H9 (cell line): ENCODE results near the gene MTARC1. TPM values are rescaled to one million over a fixed set of nuclear protein-coding genes. Genes with fewer than 3 reads are reported as not detected.

Experiments used
- DNase-seq: peaks from one replicate; pipeline ENCODE4 v3.0.0-alpha.2; 2017
- H2AFZ ChIP-seq: one replicate; pipeline ENCODE4 v1.6.1; 2013; ENCODE audit warnings: mild to moderate bottlenecking, low read length, control low read depth, moderate library complexity
- H2AK5ac ChIP-seq: 2 replicates; pipeline ENCODE4 v1.6.1; 2013; ENCODE audit warnings: low read length, control low read depth, mixed read lengths; ENCODE audit not compliant: insufficient read length
- H2BK120ac ChIP-seq: one replicate; pipeline ENCODE4 v1.6.1; 2013; ENCODE audit warnings: low read depth, mild to moderate bottlenecking, low read length, control low read depth, inconsistent platforms; ENCODE audit not compliant: poor library complexity, severe bottlenecking
- H2BK12ac ChIP-seq: 2 replicates; pipeline ENCODE4 v1.6.1; 2013; ENCODE audit warnings: low read length, control low read depth, mixed read lengths, low read depth; ENCODE audit not compliant: insufficient read length
- H2BK15ac ChIP-seq: 2 replicates; pipeline ENCODE4 v1.6.1; 2013; ENCODE audit warnings: low read depth, low read length, control low read depth
- H2BK20ac ChIP-seq: one replicate; pipeline ENCODE4 v1.6.1; 2013; ENCODE audit warnings: low read depth, mild to moderate bottlenecking, low read length, control low read depth, inconsistent platforms; ENCODE audit not compliant: poor library complexity, severe bottlenecking
- H2BK5ac ChIP-seq: 2 replicates; pipeline ENCODE4 v1.6.1; 2013; ENCODE audit warnings: low read length, control low read depth, mixed read lengths; ENCODE audit not compliant: insufficient read length
- H3K14ac ChIP-seq: 2 replicates; pipeline ENCODE4 v1.6.1; 2013; ENCODE audit warnings: low read length, control low read depth; ENCODE audit not compliant: insufficient read depth
- H3K18ac ChIP-seq: 2 replicates; pipeline ENCODE4 v1.6.1; 2013; ENCODE audit warnings: low read depth, mild to moderate bottlenecking, mixed read lengths, low read length, control low read depth; ENCODE audit not compliant: insufficient read length
- H3K23ac ChIP-seq: 2 replicates; pipeline ENCODE4 v1.6.1; 2013; ENCODE audit warnings: low read length, control low read depth, mixed read lengths, low read depth; ENCODE audit not compliant: insufficient read length
- H3K23me2 ChIP-seq: 2 replicates; pipeline ENCODE4 v1.6.1; 2013; ENCODE audit warnings: low read depth, mild to moderate bottlenecking, mixed read lengths, low read length, control low read depth; ENCODE audit not compliant: insufficient read length, poor library complexity, severe bottlenecking
- H3K27ac ChIP-seq: 2 replicates; pipeline ENCODE4 v1.5.1; 2013; ENCODE audit warnings: low read length, control low read depth, mixed read lengths, low read depth; ENCODE audit not compliant: insufficient read length
- H3K27me3 ChIP-seq: 2 replicates; pipeline ENCODE4 v1.6.1; 2013; ENCODE audit warnings: low read length, control low read depth, inconsistent platforms; ENCODE audit not compliant: insufficient read depth
- H3K4ac ChIP-seq: 2 replicates; pipeline ENCODE4 v1.6.1; 2013; ENCODE audit warnings: low read depth, mild to moderate bottlenecking, control low read depth, inconsistent platforms, low read length, moderate library complexity
- H3K4me1 ChIP-seq: 2 replicates; pipeline ENCODE4 v1.6.1; 2013; ENCODE audit warnings: low read length, control low read depth, inconsistent platforms; ENCODE audit not compliant: insufficient read depth
- H3K4me2 ChIP-seq: 2 replicates; pipeline ENCODE4 v1.6.1; 2013; ENCODE audit warnings: low read length, control low read depth, mixed read lengths; ENCODE audit not compliant: insufficient read length, insufficient read depth
- H3K56ac ChIP-seq: 2 replicates; pipeline ENCODE4 v1.6.1; 2013; ENCODE audit warnings: low read depth, mild to moderate bottlenecking, mixed read lengths, low read length, control low read depth; ENCODE audit not compliant: insufficient read length
- H3K79me1 ChIP-seq: 2 replicates; pipeline ENCODE4 v1.6.1; 2013; ENCODE audit warnings: low read depth, mild to moderate bottlenecking, moderate library complexity, low read length, control low read depth, inconsistent platforms; ENCODE audit not compliant: insufficient read depth, poor library complexity, severe bottlenecking
- H3K79me2 ChIP-seq: 2 replicates; pipeline ENCODE4 v1.6.1; 2013; ENCODE audit warnings: low read length, control low read depth, inconsistent platforms; ENCODE audit not compliant: insufficient read depth
- H3K9ac ChIP-seq: 2 replicates; pipeline ENCODE4 v1.6.1; 2013; ENCODE audit warnings: low read length, control low read depth, mixed read lengths; ENCODE audit not compliant: insufficient read length; ENCODE audit errors: extremely low read depth
- H3K9me3 ChIP-seq: one replicate; pipeline ENCODE4 v1.6.1; 2013; ENCODE audit warnings: low read depth, low read length, inconsistent platforms; ENCODE audit not compliant: control insufficient read depth
- H3T11ph ChIP-seq: one replicate; pipeline ENCODE4 v1.6.1; 2013; ENCODE audit warnings: mild to moderate bottlenecking, low read length, control low read depth, inconsistent platforms
- H4K20me1 ChIP-seq: one replicate; pipeline ENCODE4 v1.6.1; 2013; ENCODE audit not compliant: control insufficient read depth, insufficient read length, insufficient read depth
- H4K5ac ChIP-seq: 2 replicates; pipeline ENCODE4 v1.6.1; 2013; ENCODE audit warnings: low read depth, mild to moderate bottlenecking, mixed read lengths, low read length, control low read depth; ENCODE audit not compliant: insufficient read length
- H4K8ac ChIP-seq: replicated peaks from 2 replicates; pipeline ENCODE4 v1.6.1; 2013; ENCODE audit warnings: low read length, control low read depth, mixed read lengths, low read depth; ENCODE audit not compliant: insufficient read length
- H4K91ac ChIP-seq: 2 replicates; pipeline ENCODE4 v1.6.1; 2013; ENCODE audit warnings: low read depth, mild to moderate bottlenecking, moderate library complexity, mixed read lengths, low read length, control low read depth; ENCODE audit not compliant: insufficient read length
- H3K27ac Mint-ChIP-seq, 3 experiments: 2 replicates in 2 of 3; 3 replicates in 1 of 3; pipeline ENCODE4 v1.8.0; 2020 to 2021; ENCODE audit warnings: mixed read lengths in 3 of 3, mild to moderate bottlenecking in 1 of 3, moderate library complexity in 1 of 3
- H3K27me3 Mint-ChIP-seq: 2 replicates; pipeline ENCODE4 v1.8.0; 2021; ENCODE audit warnings: low read depth, mild to moderate bottlenecking, moderate library complexity, mixed read lengths
- H3K36me3 Mint-ChIP-seq, 3 experiments: 2 replicates in 2 of 3; 3 replicates in 1 of 3; pipeline ENCODE4 v1.8.0; 2020 to 2021; ENCODE audit warnings: low read depth in 3 of 3, mixed read lengths in 3 of 3; ENCODE audit not compliant: insufficient read depth in 1 of 3
- H3K4me1 Mint-ChIP-seq, 2 experiments: 2 replicates each; pipeline ENCODE4 v1.8.0; 2020; ENCODE audit warnings: mixed read lengths in 2 of 2
- H3K4me3 Mint-ChIP-seq, 2 experiments: 2 replicates in 1 of 2; 3 replicates in 1 of 2; pipeline ENCODE4 v1.8.0; 2020 to 2021; ENCODE audit warnings: mild to moderate bottlenecking in 2 of 2, mixed read lengths in 2 of 2, moderate library complexity in 1 of 2
- H3K9me3 Mint-ChIP-seq, 2 experiments: 2 replicates in 1 of 2; 3 replicates in 1 of 2; pipeline ENCODE4 v1.8.0; 2020; ENCODE audit warnings: mild to moderate bottlenecking in 2 of 2, mixed read lengths in 2 of 2, moderate library complexity in 1 of 2
- CTCF ChIP-seq: fragments of 200-600 bp; sonication (generic); conservative IDR thresholded peaks from 3 replicates; pipeline ENCODE4 v1.8.0; 2021; ENCODE audit warnings: antibody characterized with exemption, mild to moderate bottlenecking
- WGBS: extraction: QIAGEN DNeasy Blood & Tissue Kit; methylation state at CpG from one replicate; pipeline ENCODE4 v1.1.7; 2013; ENCODE audit warnings: missing lambda C conversion rate, low lambda C conversion rate, mixed read lengths; ENCODE audit not compliant: insufficient read length; ENCODE audit errors: extremely low coverage; 5-methylcytosine and 5-hydroxymethylcytosine counted together
- total RNA-seq: library from RNA; stranded (reverse); gene quantifications from 2 replicates; pipeline ENCODE4 v1.2.1, GENCODE V29; 2021

MTARC1 gene
- total RNA-seq, 1 experiment from 2014 or later = 33.7 TPM

GRCh38 chr1:220761688-220762427, 24.9 kb upstream of the MTARC1 start:
- H3K79me1 ChIP-seq = no peaks in the 10 kb centered on the region
- no peak overlapping the region for H3K9ac ChIP-seq
- H4K5ac ChIP-seq = no peak overlapping the region
- H2BK15ac ChIP-seq = no peak overlapping the region
- Mint-ChIP-seq H3K27me3 (no peaks in the 10 kb centered on the region), H3K9me3 (no peaks in the 10 kb centered on the region), H3K4me1 (no peaks in the 10 kb centered on the region; a peak in 1 of 4 replicates), H3K36me3 (peaks cover 0 to 5% (median 3%) of the 10 kb centered on the region in 3 experiments; a peak in 3 of 7 replicates), H3K27ac (peak overlapping the region in 1 of 3 experiments; percentile 52; a peak in 1 of 7 replicates), H3K4me3 (no peak overlapping the region)
- no peaks in the 10 kb centered on the region for H3K23me2 ChIP-seq
- H4K8ac ChIP-seq = no peak overlapping the region
- no peak overlapping the region for H3K56ac ChIP-seq
- no peak overlapping the region for H2BK12ac ChIP-seq
- H3K4me2 ChIP-seq = no peak overlapping the region
- H3K23ac ChIP-seq = no peak overlapping the region
- no peak overlapping the region for H2BK120ac ChIP-seq
- no peak overlapping the region for H3T11ph ChIP-seq
- H2AK5ac ChIP-seq = no peak overlapping the region
- no CpG with 5 or more reads among the region's 7 CpGs for WGBS
- no peak overlapping the region for H2BK20ac ChIP-seq
- H3K9me3 ChIP-seq = no peaks in the 10 kb centered on the region
- no peak overlapping the region for H2AFZ ChIP-seq
- no peak overlapping the region for H3K14ac ChIP-seq
- no peak for TF ChIP-seq CTCF
- no peak overlapping the region for H4K91ac ChIP-seq
- no peaks in the 10 kb centered on the region for H4K20me1 ChIP-seq
- no peak overlapping the region for H3K27ac ChIP-seq
- H3K27me3 ChIP-seq = no peaks in the 10 kb centered on the region
- H3K18ac ChIP-seq = no peak overlapping the region
- DNase-seq = no peak
- H3K79me2 ChIP-seq = no peaks in the 10 kb centered on the region
- H3K4ac ChIP-seq = no peak overlapping the region
- no peak overlapping the region for H2BK5ac ChIP-seq
- H3K4me1 ChIP-seq = no peaks in the 10 kb centered on the region
